GM19438 (cell line): Measurements from ENCODE around the gene DEGS2.

Experiments used
- ATAC-seq: cut with Tn5 transposase; IDR thresholded peaks from one replicate; pipeline ENCODE4 v1.9.1; 2021; ENCODE audit warnings: low read depth; ENCODE audit not compliant: unreplicated experiment

DEGS2 gene

GRCh38 chr14:100100032-100100703 lies 59.3 kb downstream of the DEGS2 start:
- ATAC-seq, result no peak

DNA sequence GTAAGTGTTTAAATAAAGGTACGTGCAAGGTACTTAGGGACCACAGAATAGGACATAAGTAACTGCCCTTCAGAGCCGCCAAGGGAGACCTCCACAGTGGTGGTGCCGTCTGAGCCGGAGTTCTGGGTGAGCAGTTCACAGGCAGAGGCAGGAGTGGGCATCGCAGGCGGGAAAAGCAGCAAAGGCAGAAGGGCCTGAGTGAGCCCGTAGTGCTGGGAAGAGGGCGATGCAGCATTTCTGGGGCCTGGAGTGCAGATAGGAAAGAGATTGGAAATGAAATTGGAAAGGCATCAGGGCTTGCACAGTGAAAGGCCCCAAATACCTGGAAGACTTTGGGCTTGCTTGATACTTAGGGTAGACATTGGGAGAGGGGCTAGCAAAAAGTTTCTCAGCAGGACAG lies 61.3 kb downstream of the DEGS2 start:
- no peak for ATAC-seq

DNA sequence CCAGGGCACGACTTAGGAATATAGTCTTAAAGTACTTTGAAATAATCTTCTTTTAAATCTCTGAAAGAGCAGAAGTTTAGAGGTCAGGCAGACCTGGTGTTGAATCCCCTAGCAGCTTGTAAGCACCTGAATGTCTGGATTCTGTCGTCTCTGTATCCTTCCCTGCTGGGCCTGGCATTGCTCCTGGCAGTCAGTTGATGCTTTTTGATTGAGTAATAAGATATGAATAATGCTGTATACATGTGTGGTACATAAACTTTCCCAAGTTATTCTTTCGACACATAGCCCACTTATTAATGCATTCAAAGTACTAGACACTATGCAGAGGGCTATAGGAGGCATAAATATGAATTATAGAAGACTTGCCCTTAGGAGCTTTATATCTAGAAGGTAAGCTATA lies 62.8 kb downstream of the DEGS2 start:
- no peak for ATAC-seq
